Skeletal muscle tissue (tissue), 4 donors: ENCODE results near the gene ARL16. TPM values are rescaled to one million over a fixed set of nuclear protein-coding genes. Genes with fewer than 3 reads are reported as not detected.
A peak's percentile ranks its signal among the peaks of the same experiment; 100 is the strongest.

Source experiments
- H3K27ac ChIP-seq: one replicate; pipeline ENCODE4 v1.7.0; 2013; ENCODE audit warnings: mild to moderate bottlenecking, low read depth, low read length, inconsistent platforms
- H3K27me3 ChIP-seq, 3 donors: one replicate each; pipeline ENCODE4 v1.7.0; 2013; ENCODE audit warnings: low read length in 3 of 3; ENCODE audit not compliant: control insufficient read depth in 3 of 3, insufficient read depth in 3 of 3
- H3K36me3 ChIP-seq, 3 donors: one replicate each; pipeline ENCODE4 v1.7.0; 2013; ENCODE audit warnings: low read length in 3 of 3; ENCODE audit not compliant: control insufficient read depth in 3 of 3, insufficient read depth in 3 of 3
- H3K4me1 ChIP-seq, 3 donors: one replicate each; pipeline ENCODE4 v1.7.0; 2013; ENCODE audit warnings: low read length in 3 of 3, mild to moderate bottlenecking in 3 of 3; ENCODE audit not compliant: control insufficient read depth in 3 of 3, insufficient read depth in 3 of 3
- H3K4me3 ChIP-seq, 3 donors: one replicate each; pipeline ENCODE4 v1.7.0; 2013; ENCODE audit warnings: low read length in 3 of 3
- H3K9ac ChIP-seq, 3 donors: one replicate each; pipeline ENCODE4 v1.7.0; 2013; ENCODE audit warnings: low read length in 3 of 3, mild to moderate bottlenecking in 3 of 3, moderate library complexity in 2 of 3, low read depth in 1 of 3
- H3K9me3 ChIP-seq, 3 donors: one replicate each; pipeline ENCODE4 v1.7.0; 2013; ENCODE audit warnings: low read length in 3 of 3; ENCODE audit not compliant: control insufficient read depth in 3 of 3
- total RNA-seq: library from RNA; depleted of rRNA; stranded (reverse); fragments of >200 nt; gene quantifications from one replicate; pipeline ENCODE4 v1.2.3, GENCODE V29; 2014
- donor health status: Osteomylitis.

ARL16 gene
- total RNA-seq, 1 donor from 2014 or later: 25.1 TPM

DNA sequence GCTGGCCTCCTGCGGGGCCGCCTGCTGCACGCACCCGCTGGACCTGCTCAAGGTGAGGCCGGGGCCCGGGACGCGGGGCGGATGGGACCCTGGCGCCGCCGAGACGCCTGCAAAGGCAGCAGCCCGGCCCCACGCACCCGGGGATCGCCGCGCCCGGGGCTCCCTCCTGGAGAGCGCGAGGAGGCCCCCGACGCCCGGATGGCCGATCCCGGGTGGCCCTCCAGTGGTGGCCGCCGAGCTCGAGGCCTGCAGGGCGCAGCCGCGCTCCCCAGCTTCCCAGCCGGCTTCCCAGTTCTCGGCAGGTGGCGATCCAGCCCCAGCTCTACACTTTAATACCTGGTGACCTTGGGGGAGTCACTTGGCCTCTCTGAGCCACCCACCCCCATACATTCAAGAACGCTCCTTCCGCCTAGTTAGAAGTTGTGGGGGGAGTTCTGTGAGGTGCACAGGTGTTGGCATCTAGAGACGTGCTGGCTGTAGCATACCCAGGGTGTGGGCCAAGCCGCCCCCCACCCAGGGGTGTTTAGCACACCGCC lies 28.9 kb upstream of the ARL16 start:
- peak overlapping the region; percentile 57 to 82 (median 67) for H3K9ac ChIP-seq
- H3K9me3 ChIP-seq: no peaks in the 10 kb centered on the region
- peaks cover 5 to 10% (median 5%) of the 10 kb centered on the region in 3 donors for H3K36me3 ChIP-seq
- peak overlapping the region; percentile 60 to 72 (median 66) for H3K4me3 ChIP-seq
- H3K27me3 ChIP-seq: no peaks in the 10 kb centered on the region
- H3K4me1 ChIP-seq: peaks cover 22 to 29% (median 25%) of the 10 kb centered on the region in 3 donors
- H3K27ac ChIP-seq: no peak overlapping the region

GRCh38 chr17:81711814-81712467 lies 28.3 kb upstream of the ARL16 start, which contains the start of gene SLC25A10:
Gene SLC25A10, plus strand, starts transcription at chr17:81712284. Its CDS starts 143 bp downstream, at chr17:81712427.
- peak within 1 kb of the TSS; percentile 61 to 82 (median 67) for H3K9ac ChIP-seq
- peak within 1 kb of the TSS; percentile 60 to 72 (median 66) for H3K4me3 ChIP-seq
- no peaks in the 10 kb centered on the region for H3K27me3 ChIP-seq
- H3K27ac ChIP-seq: no peak within 1 kb of the TSS
- peaks cover 22 to 29% (median 25%) of the 10 kb centered on the region in 3 donors for H3K4me1 ChIP-seq
- no peaks in the 10 kb centered on the region for H3K9me3 ChIP-seq
- H3K36me3 ChIP-seq: peaks cover 7 to 16% (median 11%) of the 10 kb centered on the region in 3 donors

- Histone ChIP-seq H3K27ac (no peak overlapping the region), H3K27me3 (no peaks in the 10 kb centered on the region), H3K4me3 (peak overlapping the region; percentile 42 to 67 (median 48)), H3K36me3 (peaks cover 19 to 28% (median 20%) of the 10 kb centered on the region in 3 donors), H3K9ac (peak overlapping the region in 2 of 3 donors; percentile 61 to 82), H3K9me3 (no peaks in the 10 kb centered on the region), H3K4me1 (peaks cover 22 to 29% (median 25%) of the 10 kb centered on the region in 3 donors)
Measured at GRCh38 chr17:81710514-81711308, 27.1 kb upstream of the ARL16 start.

- Histone ChIP-seq H3K9ac (peak overlapping the region in 1 of 3 donors; percentile 8), H3K27me3 (no peaks in the 10 kb centered on the region), H3K4me1 (peaks cover 31 to 37% (median 34%) of the 10 kb centered on the region in 3 donors), H3K4me3 (no peak overlapping the region), H3K27ac (no peak overlapping the region), H3K9me3 (no peaks in the 10 kb centered on the region), H3K36me3 (peaks cover 28 to 38% (median 29%) of the 10 kb centered on the region in 3 donors)
Measured at GRCh38 chr17:81708739-81709185, 25.2 kb upstream of the ARL16 start.

DNA sequence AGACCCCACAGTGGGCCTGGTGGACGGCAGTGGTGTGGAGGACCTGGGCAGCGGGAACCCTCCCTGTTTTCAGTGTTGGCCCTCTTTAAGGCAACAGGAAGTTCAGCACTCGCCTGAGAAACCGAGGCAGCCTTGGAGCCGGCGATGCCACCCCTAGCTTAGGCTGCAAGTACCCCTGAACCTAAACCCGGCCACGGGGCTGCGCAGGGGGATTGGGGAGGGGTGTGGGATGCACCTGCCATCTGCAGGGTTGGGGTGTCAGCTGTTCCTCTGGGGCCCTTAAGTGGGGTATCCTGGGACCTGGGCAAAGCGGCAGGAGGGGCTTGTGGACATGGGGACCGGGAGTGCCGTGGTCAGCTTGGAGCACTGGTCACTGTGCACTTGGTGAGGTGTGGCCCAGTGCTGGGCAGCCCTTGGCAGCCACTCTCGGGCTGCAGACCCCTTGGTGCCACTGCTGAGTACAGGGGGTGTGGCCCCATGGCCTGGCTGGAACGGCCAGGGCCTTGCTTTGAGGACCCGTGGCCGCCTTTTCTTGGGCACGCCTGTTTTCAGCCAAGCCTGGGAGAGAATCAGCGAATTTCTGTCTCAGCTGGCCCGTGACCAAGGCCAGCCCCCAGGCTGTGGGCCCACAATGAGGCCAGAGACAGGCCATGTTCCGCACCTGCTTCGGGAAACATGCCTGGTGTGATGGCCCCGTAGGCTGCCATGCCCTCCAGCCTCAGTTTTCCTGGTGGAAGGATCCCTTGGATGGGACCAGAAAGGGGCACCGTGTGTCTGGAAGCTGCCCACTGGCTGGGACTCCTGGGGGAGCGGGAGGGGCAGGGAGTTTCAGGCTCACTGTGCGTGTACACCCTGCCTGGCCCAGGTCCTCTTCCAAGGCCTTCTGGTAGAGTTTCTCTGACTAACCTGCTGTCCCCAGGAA lies 24.4 kb upstream of the ARL16 start:
- Histone ChIP-seq H3K9me3 (no peaks in the 10 kb centered on the region), H3K4me1 (peaks cover 28 to 32% (median 30%) of the 10 kb centered on the region in 3 donors), H3K4me3 (no peak overlapping the region), H3K36me3 (peaks cover 28 to 38% (median 29%) of the 10 kb centered on the region in 3 donors), H3K27ac (no peak overlapping the region), H3K9ac (no peak overlapping the region), H3K27me3 (no peaks in the 10 kb centered on the region)

DNA sequence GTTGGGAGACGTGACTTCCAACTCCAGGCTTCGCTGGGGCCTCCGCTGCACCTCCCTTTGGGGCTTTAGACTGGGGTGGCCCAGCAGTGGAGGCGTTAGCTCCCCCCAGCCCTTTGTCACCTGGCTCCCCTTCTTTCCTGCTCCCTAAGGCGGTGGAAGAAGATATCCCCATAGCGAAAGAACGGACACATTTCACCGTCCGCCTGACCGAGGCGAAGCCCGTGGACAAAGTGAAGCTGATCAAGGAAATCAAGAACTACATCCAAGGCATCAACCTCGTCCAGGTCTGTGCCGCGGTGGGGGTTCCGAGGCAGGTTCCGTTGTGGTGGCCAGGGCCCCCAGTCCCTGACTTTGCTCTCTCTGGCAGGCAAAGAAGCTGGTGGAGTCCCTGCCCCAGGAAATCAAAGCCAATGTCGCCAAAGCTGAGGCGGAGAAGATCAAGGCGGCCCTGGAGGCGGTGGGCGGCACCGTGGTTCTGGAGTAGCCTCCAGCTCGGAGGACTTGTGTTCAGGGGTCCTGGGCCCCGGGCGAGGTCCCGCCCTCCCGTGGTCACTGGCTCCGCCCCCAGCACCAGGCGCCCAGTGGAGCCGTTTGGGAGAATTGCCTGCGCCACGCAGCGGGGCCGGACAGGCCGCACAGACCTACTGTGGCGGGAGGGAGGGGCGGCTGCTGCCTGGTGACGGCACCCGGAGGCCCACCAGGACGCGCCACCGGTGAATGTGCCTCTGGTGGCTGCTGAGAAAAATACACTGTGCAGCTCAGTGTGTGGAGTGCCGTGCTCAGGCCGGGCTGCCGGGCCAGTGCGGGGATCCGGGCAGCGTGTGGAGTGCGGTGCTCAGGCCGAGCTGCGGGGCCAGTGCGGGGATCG lies 23.4 kb upstream of the ARL16 start:
- Histone ChIP-seq H3K27me3 (no peaks in the 10 kb centered on the region), H3K9me3 (no peaks in the 10 kb centered on the region), H3K36me3 (peaks cover 28 to 38% (median 29%) of the 10 kb centered on the region in 3 donors), H3K9ac (no peak overlapping the region), H3K4me1 (peaks cover 30 to 33% (median 32%) of the 10 kb centered on the region in 3 donors), H3K27ac (no peak overlapping the region), H3K4me3 (no peak overlapping the region)

- Histone ChIP-seq H3K9me3 (no peaks in the 10 kb centered on the region), H3K9ac (no peak overlapping the region), H3K4me1 (peaks cover 35 to 39% (median 38%) of the 10 kb centered on the region in 3 donors), H3K27ac (no peak overlapping the region), H3K27me3 (no peaks in the 10 kb centered on the region), H3K4me3 (no peak overlapping the region), H3K36me3 (peaks cover 34 to 44% (median 34%) of the 10 kb centered on the region in 3 donors)
Measured at GRCh38 chr17:81706232-81706611, 22.6 kb upstream of the ARL16 start.

- peaks cover 39 to 49% (median 39%) of the 10 kb centered on the region in 3 donors for H3K36me3 ChIP-seq
- H3K4me3 ChIP-seq: no peak overlapping the region
- no peak overlapping the region for H3K27ac ChIP-seq
- H3K9me3 ChIP-seq: no peaks in the 10 kb centered on the region
- peaks cover 34 to 39% (median 37%) of the 10 kb centered on the region in 3 donors for H3K4me1 ChIP-seq
- H3K9ac ChIP-seq: no peak overlapping the region
- H3K27me3 ChIP-seq: no peaks in the 10 kb centered on the region
Measured at GRCh38 chr17:81705518-81706231, 22.1 kb upstream of the ARL16 start.
